Epidermal melanocyte (primary cell): ENCODE measurements around the gene KAT2A.
A peak's percentile ranks its signal among the peaks of the same experiment; 100 is the strongest.
"Not testable (repeated sequence)": the region's sequence is repeated elsewhere in the genome, so short reads cannot be mapped to it uniquely, and the experiment has no call there.

Source experiments
- DNase-seq: peaks from one replicate; pipeline ENCODE4 v3.0.0; 2011; ENCODE audit warnings: low spot score; ENCODE audit not compliant: insufficient read length

The KAT2A gene

DNA sequence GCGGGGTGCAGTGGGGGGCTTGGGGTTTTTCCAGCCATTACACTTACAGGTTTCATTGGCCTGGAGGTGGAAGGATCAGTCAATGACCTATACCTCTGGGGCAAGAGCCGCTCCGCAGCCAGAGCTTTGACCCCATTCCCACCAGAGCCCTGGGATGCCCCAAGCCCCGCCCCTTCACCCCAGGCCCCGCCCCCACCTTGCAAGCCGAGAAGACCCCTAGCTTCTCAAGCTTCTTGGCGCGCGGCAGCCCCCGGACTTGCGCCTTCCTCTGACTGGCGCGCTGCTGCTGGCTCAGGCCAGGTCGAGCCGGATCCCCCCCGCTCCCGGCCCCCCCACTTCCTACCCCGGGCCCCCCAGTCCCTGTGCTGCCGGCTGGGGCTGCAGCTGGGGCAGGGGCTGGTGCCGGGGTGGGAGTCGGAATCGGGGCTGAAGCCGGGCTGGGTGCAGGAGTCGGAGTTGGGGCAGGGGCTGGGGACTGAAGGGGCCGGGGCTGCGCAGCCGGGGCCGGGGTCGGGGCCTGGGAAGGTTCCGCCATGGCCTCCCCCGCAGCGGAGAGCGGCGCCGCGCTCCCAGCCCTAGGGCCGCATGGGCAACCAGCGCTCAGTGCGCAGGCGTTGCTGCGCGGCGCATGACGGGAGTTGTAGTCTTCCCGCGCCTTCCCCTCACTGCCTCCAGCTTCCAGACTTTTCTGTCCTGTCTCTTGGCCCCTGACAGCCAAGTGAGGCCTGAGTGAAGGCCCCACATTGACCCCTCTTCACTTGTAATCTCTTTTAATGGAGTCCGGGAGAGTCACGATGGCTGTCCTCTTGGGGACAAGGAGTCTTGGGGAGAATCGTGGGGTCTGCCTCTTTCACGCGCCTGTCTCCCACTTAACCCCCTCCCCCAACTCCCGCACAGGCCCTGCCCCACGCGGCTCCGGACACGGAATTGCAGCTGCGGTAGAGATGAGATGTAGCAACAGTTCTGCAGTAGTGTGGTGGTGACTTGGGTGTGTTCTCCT, at the start of gene KAT2A:
Gene KAT2A (minus strand): TSS at position 598 of the 1,000 bp plus-strand sequence. CDS start 63 bp downstream, at position 535.
- DNase-seq, result peak; percentile 97

DNA sequence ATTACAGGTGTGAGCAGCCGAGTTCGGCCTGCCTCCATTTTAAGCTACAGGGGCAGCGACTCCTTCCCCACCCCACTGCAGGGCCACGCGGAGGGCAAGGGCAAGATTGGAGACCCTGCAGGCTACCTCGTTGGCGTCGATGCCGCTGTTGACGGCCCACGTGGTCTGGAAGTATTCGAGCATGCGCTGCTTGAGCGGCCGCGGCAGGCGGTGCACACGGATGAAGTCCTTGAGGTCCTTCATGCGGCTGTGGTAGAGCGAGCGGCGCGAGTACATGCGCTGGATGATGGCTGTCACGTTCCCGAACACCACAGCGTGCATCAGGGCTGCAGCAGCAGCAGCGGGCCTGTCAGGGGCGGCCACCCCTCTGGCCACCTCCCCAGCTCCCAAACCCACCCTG, 48.2 kb upstream of the KAT2A start:
- no peak for DNase-seq

DNA sequence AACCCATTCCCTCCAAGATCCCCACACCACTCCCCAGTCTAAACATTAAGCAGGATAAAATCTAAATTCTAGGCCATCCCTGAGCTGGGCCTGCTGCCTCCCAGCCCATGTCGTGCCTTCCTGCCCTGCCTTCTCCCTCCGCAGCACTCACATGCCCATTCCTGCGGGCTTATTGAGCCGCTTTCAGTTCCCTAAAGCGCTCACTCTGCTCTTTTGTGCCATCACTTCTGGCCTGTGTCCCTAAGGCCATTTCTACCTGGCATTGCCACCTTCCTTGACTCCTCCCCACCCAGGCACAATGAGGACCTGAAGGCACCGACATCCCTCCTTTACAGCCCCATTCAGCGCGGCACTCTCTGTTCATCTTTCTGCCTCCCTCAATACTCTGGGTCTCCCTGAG, 46.6 kb upstream of the KAT2A start:
- DNase-seq, result no peak

DNA sequence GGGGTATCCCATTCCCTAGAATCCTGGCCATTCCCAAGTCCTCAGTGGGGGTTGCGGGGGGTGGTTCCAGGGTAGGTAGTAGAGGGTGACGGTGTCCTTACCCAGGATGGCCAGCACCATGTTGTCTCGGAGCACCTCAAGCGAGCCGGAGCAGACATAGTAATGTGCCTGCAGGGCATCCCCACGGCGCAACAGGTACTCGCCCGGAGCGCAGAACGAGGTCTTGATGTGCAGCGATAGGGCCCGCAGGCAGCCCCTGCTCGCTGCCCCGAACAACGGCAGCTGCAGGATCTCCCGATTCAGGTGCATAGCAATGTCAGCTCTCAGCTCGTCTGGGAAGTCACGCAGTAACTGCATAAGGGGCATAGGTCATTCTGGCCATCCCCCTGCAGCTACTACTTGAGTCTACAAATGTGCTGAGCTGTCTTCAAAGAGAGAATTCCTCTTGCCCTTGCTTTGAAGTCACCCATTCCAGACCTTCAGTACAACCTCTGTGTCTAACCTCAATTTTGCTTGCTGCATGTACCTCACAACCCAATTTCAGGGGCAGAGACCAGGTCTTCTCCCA, 45.1 kb upstream of the KAT2A start:
- DNase-seq, result no peak

DNA sequence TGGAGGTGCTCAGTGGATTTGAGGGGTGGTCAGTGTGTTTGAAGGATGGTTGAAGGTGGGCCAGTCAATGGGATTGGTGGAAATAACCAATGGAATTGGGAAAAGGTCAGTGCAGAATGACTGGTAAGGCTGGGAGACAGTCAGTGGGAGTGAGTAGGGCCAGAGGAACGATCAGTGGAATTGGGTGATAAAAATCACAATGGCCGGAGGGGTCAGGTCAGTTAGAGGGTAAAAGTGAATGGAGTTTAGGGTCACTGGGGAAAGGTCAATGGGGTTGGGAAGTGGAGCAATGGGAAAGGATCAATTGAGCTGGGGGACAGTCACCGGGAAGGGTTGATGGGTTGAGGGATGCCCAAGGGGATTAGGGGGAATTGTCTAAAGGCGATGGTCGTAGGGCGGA, 44.6 kb upstream of the KAT2A start:
- DNase-seq, result no peak

DNA sequence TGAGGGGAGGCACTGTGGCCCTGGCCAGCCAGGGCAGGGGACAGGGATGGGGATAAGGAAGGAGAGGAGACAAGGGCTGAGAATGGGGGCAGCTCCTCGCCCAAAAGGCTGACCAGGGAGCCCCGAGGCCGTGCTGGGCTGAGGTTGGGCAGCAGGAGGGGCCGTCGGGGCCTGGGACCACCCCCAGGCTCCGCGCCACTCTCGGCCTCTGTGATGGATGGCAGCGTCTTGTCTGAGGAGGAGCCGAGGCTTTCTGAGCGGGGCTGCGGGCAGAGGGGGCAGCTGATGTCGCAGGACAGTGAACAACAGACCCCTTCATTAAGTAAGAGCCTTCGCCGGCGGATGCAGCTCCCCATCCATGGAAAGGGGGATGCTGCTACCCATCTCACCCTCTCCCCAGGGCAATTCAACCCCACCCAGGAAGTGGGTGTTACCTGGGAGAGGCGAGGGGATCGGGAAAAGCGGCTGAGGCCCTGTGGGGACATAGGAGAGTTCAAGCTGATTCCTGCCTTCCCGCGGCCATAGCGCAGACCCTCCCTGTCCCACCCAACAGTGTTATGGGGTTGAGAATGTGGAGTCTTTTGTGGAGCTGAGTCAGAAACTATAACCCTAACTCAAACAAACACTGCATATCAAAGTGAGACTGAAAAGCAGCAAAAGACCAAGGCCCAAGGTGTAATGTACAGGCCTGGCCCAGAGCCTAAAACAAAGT, 42.7 kb upstream of the KAT2A start:
- DNase-seq, result no peak

DNA sequence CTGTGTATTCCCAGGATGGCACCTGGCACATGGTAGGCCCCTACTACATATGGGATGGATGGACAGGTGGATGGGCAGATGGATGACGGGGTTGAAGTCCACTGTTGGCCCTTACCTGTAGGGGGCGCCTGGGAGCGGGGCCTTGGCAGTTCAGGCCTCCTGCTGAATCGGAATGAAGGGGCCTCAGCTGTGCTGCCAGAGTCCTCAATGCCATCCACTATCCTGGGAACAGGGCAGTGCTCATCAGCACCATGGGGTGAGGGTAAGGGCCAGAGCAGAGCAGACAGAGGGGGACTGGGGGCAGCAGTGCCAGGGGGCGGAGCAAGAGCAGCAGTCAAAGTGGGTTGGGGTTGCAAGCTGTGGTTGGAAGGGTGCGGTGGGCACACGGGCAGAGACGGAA, 41.9 kb upstream of the KAT2A start:
- DNase-seq, result no peak

DNA sequence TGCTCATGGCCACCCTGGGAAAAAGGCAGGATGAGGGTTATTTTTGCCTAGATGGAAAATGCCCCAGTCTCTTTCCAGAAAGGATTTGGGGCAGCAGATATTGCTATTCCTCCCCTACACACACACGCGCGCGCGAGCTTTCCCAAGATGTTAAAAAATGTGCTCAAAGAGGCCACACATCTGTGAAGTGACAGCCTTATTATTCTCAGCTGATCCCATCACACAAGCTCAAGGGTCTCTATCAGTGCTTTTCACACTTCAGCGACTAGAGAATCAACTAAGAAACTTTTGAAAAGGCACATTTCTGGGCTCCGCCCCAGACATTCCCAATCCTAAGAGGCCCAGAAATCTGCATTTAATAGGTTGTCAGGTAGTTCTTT, 39.4 kb upstream of the KAT2A start:
- no peak for DNase-seq

DNA sequence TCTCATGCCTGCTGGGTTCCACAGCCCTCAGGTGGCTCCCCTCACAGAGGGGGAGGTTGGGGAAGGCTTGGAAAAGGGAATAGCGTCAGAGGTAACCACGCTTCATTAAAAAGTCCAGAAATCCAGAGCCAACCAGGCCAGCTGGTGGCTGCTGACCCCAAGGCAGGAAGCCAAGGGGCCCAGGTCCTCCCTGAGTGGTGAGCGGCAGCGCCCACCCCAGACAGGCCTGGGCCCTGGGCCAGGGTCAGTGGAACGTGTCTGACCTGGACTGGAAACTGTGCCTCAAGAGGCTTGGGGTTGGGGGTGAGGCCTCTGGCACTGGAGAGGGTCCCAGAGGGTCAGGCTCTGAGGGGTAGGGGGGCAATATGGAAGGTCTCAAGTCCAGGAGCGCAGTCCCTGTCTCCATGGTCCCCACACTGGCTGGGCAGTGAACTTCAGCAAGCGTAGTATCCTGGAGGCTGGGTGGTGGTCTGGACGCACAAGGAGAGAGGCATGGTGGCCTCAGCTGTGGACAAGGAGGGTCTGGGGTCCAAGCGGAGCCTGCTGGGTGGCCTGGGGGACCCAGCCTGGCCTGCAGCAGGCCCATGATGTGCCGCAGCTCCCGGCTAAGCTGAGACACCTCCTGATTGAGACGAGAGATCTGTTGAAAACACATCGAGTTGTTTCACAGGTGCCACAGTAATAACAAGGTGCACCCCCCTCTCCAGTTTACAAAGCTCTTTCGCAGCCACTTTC, 38.8 kb upstream of the KAT2A start:
- no peak for DNase-seq

DNA sequence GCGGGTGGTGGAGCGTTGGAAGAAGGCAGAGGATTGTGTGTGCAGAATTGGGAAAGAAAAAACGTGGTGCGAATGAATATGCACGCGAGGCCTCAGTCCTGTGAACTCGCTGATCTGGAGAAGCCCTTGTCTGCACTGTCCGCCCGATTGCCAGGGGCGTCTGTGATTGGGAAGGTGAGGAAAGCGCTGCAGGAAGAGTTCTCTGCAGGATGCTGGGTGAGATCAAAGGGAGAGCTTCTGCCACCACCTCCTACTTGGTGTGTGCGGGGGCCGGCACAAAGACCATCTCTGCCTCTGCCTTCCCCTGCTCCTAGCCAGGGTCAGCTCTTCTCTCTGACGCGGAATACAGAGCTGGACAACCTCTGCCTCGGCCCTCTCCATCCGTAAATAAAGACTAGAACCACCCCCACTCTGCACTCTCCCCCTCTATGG, 34.5 kb upstream of the KAT2A start:
- no peak for DNase-seq

DNA sequence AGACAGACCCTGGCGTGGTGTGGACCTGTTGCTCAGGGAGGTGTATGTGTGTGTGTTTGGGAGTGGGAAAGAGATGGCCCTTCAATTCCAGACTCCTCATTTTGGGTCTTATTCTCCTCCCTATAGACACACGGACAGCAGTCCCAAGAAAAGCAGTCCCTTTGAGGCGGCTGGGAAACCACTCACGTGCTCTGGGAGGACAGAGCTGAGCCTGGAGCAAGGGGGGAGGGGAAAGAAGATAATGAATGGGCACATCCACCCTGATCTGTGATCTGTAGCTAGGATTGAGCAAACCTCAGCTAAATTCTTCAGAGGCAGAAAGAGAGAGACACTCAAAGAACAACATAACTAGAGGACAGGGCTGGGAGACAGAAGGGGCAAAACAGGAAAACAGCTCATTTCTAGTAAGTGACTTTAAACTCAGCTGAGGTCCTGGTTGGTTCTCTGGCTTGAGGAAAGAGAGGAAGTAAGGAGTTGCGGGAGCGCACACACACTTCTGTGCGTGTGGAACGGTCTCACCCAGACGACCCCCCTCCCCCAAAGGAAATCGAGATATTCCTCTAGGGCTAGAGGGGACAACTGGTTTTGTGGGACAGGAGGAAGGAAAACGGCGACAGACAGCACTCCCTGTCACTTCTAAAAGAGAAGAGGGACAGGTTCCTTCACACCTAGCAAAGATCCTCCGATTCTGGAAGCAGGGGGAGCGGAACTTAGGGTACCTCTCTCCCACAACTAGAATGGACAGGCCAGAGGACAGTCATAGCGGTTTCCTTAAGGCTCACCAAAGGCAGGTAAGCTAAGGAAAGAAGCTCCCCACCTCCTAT, 33.0 kb upstream of the KAT2A start:
- DNase-seq, result no peak

DNA sequence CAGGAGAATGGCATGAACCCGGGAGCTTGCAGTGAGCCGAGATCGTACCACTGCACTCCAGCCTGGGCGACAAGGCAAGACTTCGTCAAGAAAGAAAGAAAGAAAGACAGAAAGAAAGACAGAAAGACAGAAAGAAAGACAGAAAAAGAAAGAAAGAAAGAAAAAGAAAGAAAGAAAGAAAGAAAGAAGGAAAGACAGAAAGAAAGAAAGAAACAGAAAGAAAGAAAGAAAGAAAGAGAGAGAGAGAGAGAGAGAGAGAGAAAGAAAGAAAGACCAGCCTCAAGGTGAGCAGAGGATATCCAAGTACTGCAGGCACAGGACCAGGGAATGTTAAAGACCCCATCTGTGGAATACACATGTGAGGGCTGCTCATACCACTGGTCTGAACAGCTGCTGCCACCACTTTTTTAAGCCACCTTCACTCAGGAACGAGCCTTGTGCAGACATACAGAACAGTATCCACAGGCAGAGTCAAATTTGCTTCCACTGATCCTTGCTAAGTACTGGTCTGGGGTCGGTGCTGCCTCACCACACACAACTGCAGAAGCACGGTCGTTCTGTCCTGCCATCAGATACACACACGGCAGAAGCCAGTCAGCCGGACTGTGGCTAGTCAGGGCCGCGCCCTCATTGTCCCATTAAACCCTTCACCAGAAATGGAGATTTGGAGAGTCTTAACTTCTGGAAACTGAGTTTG, 25.9 kb upstream of the KAT2A start:
- no peak for DNase-seq

DNA sequence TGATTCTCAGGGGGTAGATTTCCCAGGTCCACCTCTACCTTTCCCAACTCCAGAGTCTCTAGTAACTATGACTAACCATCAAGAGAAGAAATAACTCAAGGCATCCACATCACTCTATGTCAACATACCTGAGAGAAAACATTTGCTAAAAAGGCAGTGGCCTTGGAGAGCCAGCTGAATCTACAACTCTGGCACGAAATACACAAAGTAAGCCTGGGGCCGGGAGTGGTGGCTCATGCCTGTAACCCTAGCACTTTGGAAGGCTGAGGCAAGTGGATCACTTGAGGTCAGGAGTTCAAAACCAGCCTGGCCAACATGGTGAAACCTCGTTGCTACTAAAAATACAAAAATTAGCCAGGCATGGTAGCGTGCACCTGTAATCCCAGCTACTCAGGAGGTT, 22.0 kb upstream of the KAT2A start:
- not testable (repeated sequence) for DNase-seq

DNA sequence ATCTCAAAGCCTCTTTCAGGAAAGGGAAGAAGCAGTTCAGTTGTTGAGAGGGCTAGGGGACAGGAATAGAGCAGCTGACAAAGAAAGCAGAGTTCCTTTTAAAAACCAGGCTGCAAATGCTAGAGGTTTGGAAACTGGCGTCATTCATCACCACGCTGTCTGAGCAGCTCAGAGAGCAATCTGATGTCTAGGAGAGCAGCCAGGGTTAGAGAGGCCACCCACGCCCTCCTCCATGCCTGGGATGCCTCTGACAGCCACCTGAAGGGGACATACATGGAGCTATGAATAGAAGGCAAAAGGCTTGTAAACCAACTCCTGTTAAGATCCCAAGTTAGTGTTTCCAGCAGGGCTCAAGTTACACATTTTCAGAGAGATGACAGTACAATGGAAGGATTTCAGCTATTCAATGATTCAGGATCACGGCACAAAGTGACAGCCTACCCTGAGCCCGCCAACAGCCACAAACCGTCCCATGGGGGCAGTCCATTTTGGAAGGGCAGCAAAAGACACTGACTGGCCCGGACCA, 21.3 kb upstream of the KAT2A start:
- no peak for DNase-seq

DNA sequence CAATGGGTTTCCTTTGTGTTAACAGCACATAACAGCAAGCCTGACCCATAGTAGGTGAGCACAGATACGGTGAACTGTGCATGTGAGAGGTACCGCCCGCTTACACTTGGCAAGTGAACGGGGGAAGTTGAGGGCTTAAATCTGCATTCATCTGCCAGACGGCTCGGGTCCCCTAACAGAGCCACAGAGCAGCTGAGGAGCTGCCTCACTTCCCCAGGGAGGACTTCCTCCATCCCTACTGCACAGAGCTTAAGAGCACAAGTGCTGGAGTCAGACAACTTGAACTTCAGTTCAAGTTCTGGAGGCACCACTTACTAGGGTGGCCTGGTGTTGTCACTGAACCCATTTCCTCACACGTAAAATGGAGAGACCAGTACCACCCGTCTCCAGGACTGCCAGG, 20.2 kb upstream of the KAT2A start:
- DNase-seq, result no peak

DNA sequence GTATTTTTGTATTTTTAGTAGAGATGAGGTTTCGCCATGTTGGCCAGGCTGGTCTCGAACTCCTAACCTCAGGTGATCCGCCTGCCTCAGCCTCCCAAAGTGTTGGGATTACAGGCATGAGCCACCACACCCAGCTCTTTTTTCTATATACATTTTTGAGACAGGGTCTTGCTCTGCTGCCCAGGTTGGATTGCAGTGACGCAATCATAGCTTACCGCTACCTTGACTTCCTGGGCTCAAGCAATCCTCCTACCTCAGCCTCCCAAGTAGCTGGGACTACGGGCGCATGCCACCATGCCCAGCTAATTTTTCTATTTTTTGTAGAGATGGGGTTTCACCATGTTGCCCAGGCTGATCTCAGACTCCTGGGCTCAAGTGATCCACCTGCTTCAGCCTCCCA, 19.5 kb upstream of the KAT2A start:
- DNase-seq, result not testable (repeated sequence)

DNA sequence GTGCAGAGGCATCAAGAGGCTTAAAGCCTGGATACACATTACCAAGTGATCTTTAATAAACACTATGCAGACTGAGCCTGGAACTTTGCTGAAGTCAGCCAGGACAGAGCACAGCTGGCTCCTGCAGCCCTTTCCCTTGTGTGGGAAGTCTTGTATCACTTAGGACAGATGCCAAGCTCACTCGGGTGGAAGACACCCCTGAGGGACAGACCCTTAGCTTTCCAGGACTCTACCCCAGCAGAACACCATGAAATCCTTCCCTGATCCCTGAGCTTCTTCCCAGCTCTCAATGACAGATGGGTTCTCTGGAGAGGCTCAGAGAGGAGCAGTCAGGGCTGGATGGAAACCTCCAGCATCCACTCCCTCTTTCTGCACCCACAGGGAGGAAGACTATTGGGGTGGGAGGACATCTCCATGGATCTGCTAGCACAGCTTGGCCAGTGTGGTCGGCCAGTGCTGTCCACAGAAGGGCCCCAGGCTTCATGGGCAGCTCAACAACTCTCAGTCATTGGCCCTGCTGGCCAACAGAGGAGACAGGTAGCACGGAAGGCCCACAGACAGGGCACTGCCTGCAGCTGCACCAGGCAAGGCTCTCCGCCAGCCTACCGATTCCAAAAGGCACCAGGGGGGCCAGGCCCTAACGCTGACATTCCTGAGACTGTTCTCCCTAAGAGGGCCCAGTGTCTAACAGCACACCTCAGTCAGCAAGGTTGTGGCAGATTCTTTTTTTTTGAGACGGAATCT, 17.8 kb upstream of the KAT2A start:
- DNase-seq, result no peak

DNA sequence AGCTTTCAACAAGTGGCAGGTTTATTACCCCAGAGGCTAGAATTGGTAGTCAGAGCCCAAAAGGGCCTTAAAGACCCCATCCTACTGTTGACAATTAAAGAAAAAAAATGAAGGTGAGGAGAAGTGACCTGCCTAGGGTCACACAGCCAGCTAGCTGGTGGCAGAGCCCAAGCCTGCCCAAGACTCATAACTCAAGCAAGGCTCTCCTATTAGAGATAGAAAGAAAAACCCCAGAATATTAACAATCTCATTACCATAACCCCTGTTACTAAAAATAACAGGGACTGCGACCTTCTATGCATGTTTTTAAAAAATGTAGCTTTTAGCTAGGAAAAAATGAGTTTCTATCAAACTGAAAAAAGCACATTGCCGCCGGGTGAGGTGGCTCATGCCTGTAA, 15.5 kb upstream of the KAT2A start:
- DNase-seq, result no peak
